Left lung (tissue), 10 donors: Measurements from ENCODE around the gene LMNTD2. TPM values are rescaled to one million over a fixed set of nuclear protein-coding genes. Genes with fewer than 3 reads are reported as not detected.

ENCODE experiments used
- ATAC-seq: fragments of 200-7000 bp; cut with Tn5 transposase; one replicate; pipeline ENCODE4 v1.9.1; 2020; ENCODE audit warnings: moderate library complexity
- DNase-seq, 4 donors: peaks; one replicate each; pipeline ENCODE4 v3.0.0-alpha.2; 2013 to 2020
- H3K27ac ChIP-seq, 2 donors: fragments of 200-600 bp; sonication (generic) in 1 of 2; one replicate each; pipeline versions ENCODE4 v1.5.0 to v1.8.0; 2020 to 2021
- H3K27me3 ChIP-seq, 2 donors: fragments of 200-600 bp; sonication (generic) in 1 of 2; one replicate each; pipeline versions ENCODE4 v1.5.0 to v1.8.0; 2020 to 2021
- H3K36me3 ChIP-seq, 2 donors: fragments of 200-600 bp; sonication (generic) in 1 of 2; one replicate each; pipeline versions ENCODE4 v1.5.0 to v1.8.0; 2020 to 2021
- H3K4me1 ChIP-seq, 2 donors: fragments of 200-600 bp; one replicate each; pipeline ENCODE4 v1.8.0; 2021
- H3K4me3 ChIP-seq, 2 donors: fragments of 200-600 bp; sonication (generic) in 1 of 2; one replicate each; pipeline versions ENCODE4 v1.5.0 to v1.8.0; 2020 to 2021; ENCODE audit warnings: mild to moderate bottlenecking in 1 of 2
- H3K9me3 ChIP-seq, 2 donors: fragments of 200-600 bp; sonication (generic) in 1 of 2; one replicate each; pipeline versions ENCODE4 v1.5.0 to v1.8.0; 2020 to 2021
- intact Hi-C, 2 donors: fragments of 100-400 bp; cut with DNase I; formaldehyde crosslinking; loops; one replicate each; pipeline versions ENCODE4 v1.11.2 to v1.14.2; 2022
- polyA plus RNA-seq, 6 donors: library from polyadenylated mRNA; unstranded; fragments of 120-200 nt; gene quantifications; one replicate each; pipeline ENCODE4 v1.2.1, GENCODE V29; 2013; ENCODE audit not compliant: insufficient read length in 6 of 6
- total RNA-seq, 2 donors: library from RNA; stranded (reverse); fragmentation: NEBNext Ultra II Directional; extraction: Animal tissue kit (Norgen Biotek cat#: 25700); gene quantifications; one replicate each; pipeline ENCODE4 v1.2.1, GENCODE V29; 2021
- TF ChIP-seq, protein P1 (sequence below), 2 donors: fragments of 200-600 bp; sonication (generic) in 1 of 2; IDR thresholded peaks; one replicate each; pipeline versions ENCODE4 v1.5.0 to v1.8.0; 2021; ENCODE audit warnings: antibody characterized with exemption in 2 of 2
- donor health status: DM: no; HTN: yes; CAD: no.
- donor health status: DM: no; HTN: no; CAD: no.

Gene LMNTD2
- total and polyA plus RNA-seq, 8 donors, result 1.6 to 5.2 (median 2.7) TPM

DNA sequence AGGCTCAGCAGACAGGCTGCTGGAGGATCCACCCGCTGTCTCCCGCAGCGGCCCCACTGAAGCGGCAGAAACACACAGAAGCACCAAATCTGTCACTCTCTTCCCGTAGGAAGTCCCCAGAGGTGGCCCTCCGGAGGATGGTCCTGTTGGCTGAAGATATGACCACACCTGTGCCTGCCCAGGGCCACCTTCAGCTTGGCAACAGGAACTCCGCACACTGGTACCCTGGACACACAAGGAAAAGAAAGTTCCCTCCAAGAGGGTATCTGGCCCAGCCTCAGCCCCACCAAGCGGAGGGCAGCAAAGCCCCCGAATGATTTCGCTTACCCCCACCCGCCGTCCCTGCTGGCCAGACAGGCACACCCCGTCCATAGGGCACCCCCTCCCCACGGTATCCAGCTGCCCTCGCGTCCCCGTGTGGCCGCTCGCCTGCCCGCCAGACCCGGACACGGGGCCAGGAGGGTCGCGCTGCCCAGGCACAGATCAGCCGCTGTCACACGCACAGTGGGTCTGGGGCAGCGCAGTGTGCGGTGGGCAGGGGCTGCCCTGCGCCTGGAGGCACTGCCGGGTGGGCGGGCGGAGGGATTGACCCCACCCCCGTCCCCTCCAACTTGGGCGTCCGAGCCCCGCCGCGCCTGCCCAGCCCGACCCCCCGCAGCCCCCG, 7.2 kb upstream of the LMNTD2 start:
- TF ChIP-seq, protein P1, sequence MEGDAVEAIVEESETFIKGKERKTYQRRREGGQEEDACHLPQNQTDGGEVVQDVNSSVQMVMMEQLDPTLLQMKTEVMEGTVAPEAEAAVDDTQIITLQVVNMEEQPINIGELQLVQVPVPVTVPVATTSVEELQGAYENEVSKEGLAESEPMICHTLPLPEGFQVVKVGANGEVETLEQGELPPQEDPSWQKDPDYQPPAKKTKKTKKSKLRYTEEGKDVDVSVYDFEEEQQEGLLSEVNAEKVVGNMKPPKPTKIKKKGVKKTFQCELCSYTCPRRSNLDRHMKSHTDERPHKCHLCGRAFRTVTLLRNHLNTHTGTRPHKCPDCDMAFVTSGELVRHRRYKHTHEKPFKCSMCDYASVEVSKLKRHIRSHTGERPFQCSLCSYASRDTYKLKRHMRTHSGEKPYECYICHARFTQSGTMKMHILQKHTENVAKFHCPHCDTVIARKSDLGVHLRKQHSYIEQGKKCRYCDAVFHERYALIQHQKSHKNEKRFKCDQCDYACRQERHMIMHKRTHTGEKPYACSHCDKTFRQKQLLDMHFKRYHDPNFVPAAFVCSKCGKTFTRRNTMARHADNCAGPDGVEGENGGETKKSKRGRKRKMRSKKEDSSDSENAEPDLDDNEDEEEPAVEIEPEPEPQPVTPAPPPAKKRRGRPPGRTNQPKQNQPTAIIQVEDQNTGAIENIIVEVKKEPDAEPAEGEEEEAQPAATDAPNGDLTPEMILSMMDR (IDR thresholded peaks at IDR 0.05), result no peak
- Histone ChIP-seq H3K27ac (peak overlapping the region; percentile 62 to 83), H3K4me1 (peaks cover 6 to 23% of the 10 kb centered on the region in 2 donors), H3K36me3 (peaks cover 0 to 9% of the 10 kb centered on the region in 2 donors), H3K9me3 (no peaks in the 10 kb centered on the region), H3K27me3 (peaks cover 0 to 19% of the 10 kb centered on the region in 2 donors), H3K4me3 (peak overlapping the region; percentile 48 to 53)
- peak in 1 of 4 donors; percentile 82 for DNase-seq
- ATAC-seq, result peak; percentile 2
- intact Hi-C loops, result no loop called here

DNA sequence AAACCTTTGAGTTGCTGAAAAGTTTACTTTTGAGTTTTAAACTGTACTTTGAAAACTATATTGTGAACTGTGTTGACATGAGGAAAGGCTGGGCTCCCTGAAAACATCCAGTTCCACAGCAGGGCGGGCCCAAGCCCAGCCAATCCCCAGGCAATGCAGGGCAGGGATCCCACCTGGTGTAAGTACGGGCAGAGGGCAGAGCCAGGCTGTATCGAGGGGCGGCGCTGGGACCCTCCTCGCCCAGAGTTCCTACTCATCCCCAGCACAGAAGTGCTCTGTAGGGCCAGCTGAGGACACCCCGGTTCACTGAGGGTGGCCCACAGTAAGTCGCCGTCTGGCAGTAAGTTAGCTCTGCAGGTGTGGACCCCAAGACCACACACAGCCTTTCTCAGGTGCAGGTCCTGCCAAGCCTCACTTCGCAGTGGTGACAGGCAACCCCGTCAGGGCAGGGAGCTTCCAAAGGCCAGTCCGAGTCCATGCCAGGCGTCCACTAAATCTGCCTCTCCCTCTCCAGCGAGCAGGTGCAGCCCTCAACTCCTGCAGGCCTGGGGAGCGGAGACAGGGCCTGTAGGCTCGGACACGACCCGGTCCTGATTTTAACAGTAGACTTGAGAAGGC, 6.6 kb upstream of the LMNTD2 start:
- Histone ChIP-seq H3K4me3 (peak overlapping the region in 1 of 2 donors; percentile 53), H3K27ac (no peak overlapping the region), H3K36me3 (peaks cover 0 to 13% of the 10 kb centered on the region in 2 donors), H3K9me3 (no peaks in the 10 kb centered on the region), H3K27me3 (peaks cover 0 to 19% of the 10 kb centered on the region in 2 donors), H3K4me1 (peaks cover 6 to 27% of the 10 kb centered on the region in 2 donors)
- ATAC-seq (no peak), DNase-seq (no peak)
- TF ChIP-seq, protein P1 (IDR thresholded peaks at IDR 0.05), result no peak
- intact Hi-C loops, result no loop called here

DNA sequence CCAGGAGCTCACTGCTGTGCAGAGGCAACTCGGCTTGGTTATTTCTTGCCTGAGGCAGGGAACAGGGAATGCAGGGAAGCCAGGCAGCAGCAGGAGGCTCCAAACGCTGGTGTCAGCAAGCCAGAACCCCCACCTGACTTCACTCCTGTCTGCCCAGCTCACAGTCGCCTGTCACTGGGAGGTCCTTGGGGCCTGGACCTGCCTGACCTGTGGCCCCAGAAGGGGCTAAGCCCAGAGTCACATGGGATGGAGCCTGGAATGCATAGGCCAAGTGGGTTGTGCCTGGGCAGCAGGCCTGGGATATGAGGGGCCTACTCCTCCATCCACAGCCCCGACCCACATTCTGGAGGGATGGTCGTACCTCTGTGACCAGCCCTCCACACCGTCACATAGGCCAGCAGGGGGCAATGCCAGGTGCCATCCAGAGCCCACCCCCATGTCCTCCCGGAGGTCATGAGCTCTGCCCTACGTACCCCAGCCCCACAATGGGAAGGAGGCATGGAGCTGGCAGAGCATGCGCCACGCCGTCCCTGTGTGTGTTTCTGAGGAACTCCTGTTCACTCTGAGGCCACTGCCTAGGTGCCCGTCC, 5.5 kb upstream of the LMNTD2 start:
- Histone ChIP-seq H3K4me3 (no peak overlapping the region), H3K9me3 (no peaks in the 10 kb centered on the region), H3K36me3 (peaks cover 0 to 13% of the 10 kb centered on the region in 2 donors), H3K27me3 (peaks cover 0 to 19% of the 10 kb centered on the region in 2 donors), H3K27ac (no peak overlapping the region), H3K4me1 (peaks cover 6 to 38% of the 10 kb centered on the region in 2 donors)
- ATAC-seq (no peak), DNase-seq (peak in 1 of 4 donors; percentile 61)
- TF ChIP-seq, protein P1 (IDR thresholded peaks at IDR 0.05), result no peak
- intact Hi-C loops, result no loop called here

DNA sequence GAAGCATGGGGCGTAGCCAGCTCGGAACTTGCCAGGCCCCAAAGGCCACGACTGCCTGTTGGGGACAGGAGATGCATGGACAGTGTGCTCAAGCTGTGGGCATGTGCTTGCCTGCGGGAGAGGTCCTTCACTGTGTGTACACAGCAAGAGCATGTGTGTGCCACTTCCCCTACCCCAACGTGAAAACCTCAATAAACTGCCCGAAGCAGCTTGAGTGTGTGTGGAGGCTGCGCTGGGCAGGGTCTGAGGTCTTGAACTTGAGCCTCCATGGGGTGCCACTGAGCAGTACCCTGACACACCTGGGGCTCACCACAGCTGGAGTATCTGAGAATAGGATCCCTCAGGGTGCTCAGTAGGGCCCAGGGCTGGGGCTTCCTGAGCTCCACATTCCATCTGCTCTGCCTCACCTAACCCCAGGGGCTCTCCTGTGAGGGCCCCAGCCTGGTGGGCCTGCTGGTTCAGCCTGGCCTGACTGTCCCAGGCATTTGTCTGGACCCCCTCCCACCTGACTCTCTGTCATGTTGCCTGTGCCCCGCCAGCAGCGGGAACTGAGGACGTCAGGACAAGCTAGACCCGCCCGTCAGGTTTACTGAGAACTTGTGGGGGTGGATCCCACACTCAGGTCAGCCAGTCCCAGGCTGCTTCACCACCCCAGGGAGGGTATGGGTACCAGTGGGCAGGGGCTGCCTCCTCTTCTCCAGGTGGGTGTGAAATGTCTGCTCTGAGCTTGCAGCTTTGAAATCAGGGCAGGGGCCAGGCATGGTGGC, 3.5 kb upstream of the LMNTD2 start:
- intact Hi-C loops, result no loop called here
- H3K9me3 ChIP-seq, result no peaks in the 10 kb centered on the region
- H3K4me3 ChIP-seq, result no peak overlapping the region
- peaks cover 0 to 20% of the 10 kb centered on the region in 2 donors for H3K27me3 ChIP-seq
- H3K27ac ChIP-seq, result no peak overlapping the region
- TF ChIP-seq, protein P1 (IDR thresholded peaks at IDR 0.05), result no peak
- H3K4me1 ChIP-seq, result peaks cover 9 to 44% of the 10 kb centered on the region in 2 donors
- peaks cover 0 to 13% of the 10 kb centered on the region in 2 donors for H3K36me3 ChIP-seq
- DNase-seq (peak in 1 of 4 donors; percentile 55), ATAC-seq (no peak)
